ENCODE results near the gene TAAR2.

The TAAR2 gene

GRCh38 chr6:132567566-132567965, 56.5 kb downstream of the TAAR2 start:
- no peak for TF ChIP-seq CTCF (conservative IDR thresholded peaks at IDR 0.05; ENCODE audit: low read depth)
- ChIA-PET POLR2A (ENCODE audit: low non-redundant PET) (no interaction called here), CTCF (no interaction called here)
- H3K27ac ChIP-seq = no peak overlapping the region
- no peak for DNase-seq (ENCODE audit: low spot score)

Data from RWPE1 (cell line).